K562 (cell line): ENCODE results near the gene KCNJ5. TPM values are rescaled to one million over a fixed set of nuclear protein-coding genes. Genes with fewer than 3 reads are reported as not detected.

Experiments
- ATAC-seq: fragments of 200-7000 bp; cut with Tn5 transposase; 3 replicates; pipeline ENCODE4 v1.9.1; 2020; ENCODE audit warnings: moderate library complexity
- BruUV-seq: library from RNA; stranded (reverse); fragments of 400-500 nt; replicated peaks from 2 replicates; lab custom pipeline; 2021; lab: Mats Ljungman, UMichigan
- CTCF ChIA-PET: fragments of 300-600 bp; formaldehyde crosslinking; extraction: SDS; loops from one replicate; lab custom pipeline; 2021; ENCODE audit warnings: low intra/inter-chr PET ratio; lab: Yijun Ruan, JAX
- POLR2A ChIA-PET: fragments of 300-600, 350-650 bp; sonication (Branson Sonifier 250); formaldehyde crosslinking; extraction: SDS; loops from one replicate; lab custom pipeline; 2021; ENCODE audit warnings: antibody characterized with exemption, inconsistent platforms; lab: Yijun Ruan, JAX
- DNase-seq, 4 experiments: peaks; one replicate each; pipeline versions ENCODE4 v3.0.0 to v3.0.0-alpha.2; 2011 to 2018; ENCODE audit warnings: low spot score in 3 of 4, mixed read lengths in 3 of 4; ENCODE audit errors: extremely low read depth in 1 of 4
- FAIRE-seq: peaks from 2 replicates; lab custom pipeline; 2011; peaks lifted over from hg19 to GRCh38; lab: Jason Lieb, UNC
- H2AFZ ChIP-seq: 2 replicates; pipeline ENCODE4 v1.6.0; 2011; ENCODE audit warnings: low read depth, low read length, control low read depth, inconsistent platforms
- H3K27ac ChIP-seq: fragments of 200-600 bp; 3 replicates; pipeline ENCODE4 v1.8.0; 2011; ENCODE audit warnings: low read depth, mild to moderate bottlenecking, control low read depth, inconsistent platforms, low read length, moderate library complexity, mixed read lengths; ENCODE audit errors: extremely low read depth
- H3K27me3 ChIP-seq, 2 experiments: fragments of 300-600 bp in 1 of 2; 2 replicates in 1 of 2; 3 replicates in 1 of 2; pipeline versions ENCODE4 v1.6.0 to v1.8.0; 2011; ENCODE audit warnings: inconsistent platforms in 2 of 2, low read length in 2 of 2, mild to moderate bottlenecking in 1 of 2, mixed read lengths in 1 of 2, moderate library complexity in 1 of 2; ENCODE audit not compliant: control insufficient read depth in 2 of 2, insufficient read depth in 2 of 2
- H3K36me3 ChIP-seq: fragments of 300-600 bp; 3 replicates; pipeline ENCODE4 v1.8.0; 2011; ENCODE audit warnings: mild to moderate bottlenecking, low read length, inconsistent platforms; ENCODE audit not compliant: control insufficient read depth, insufficient read depth
- H3K4me1 ChIP-seq, 2 experiments: fragments of 200-600 bp in 1 of 2; replicated peaks in 1 of 2; 2 replicates in 1 of 2; 3 replicates in 1 of 2; pipeline versions ENCODE4 v1.5.1 to v1.8.0; 2011; ENCODE audit warnings: inconsistent platforms in 2 of 2, low read length in 2 of 2, mild to moderate bottlenecking in 1 of 2, mixed read lengths in 1 of 2, moderate library complexity in 1 of 2; ENCODE audit not compliant: control insufficient read depth in 2 of 2, insufficient read depth in 2 of 2
- H3K4me2 ChIP-seq: 2 replicates; pipeline ENCODE4 v1.6.1; 2011; ENCODE audit warnings: low read length, control low read depth, inconsistent platforms, mixed read lengths; ENCODE audit not compliant: insufficient read depth
- H3K4me3 ChIP-seq: fragments of 200-600 bp; sonication (generic), shearing (Covaris generic); 2 replicates; pipeline ENCODE4 v1.5.1; 2016; ENCODE audit warnings: control low read depth, inconsistent platforms
- H3K79me2 ChIP-seq: fragments of 200-600 bp; 3 replicates; pipeline ENCODE4 v1.8.0; 2011; ENCODE audit warnings: low read length, inconsistent platforms; ENCODE audit not compliant: control insufficient read depth, insufficient read depth
- H3K9ac ChIP-seq, 2 experiments: 2 replicates each; pipeline versions ENCODE4 v1.6.0 to v1.6.1; 2011; ENCODE audit warnings: low read depth in 2 of 2, low read length in 2 of 2, control low read depth in 1 of 2, inconsistent platforms in 1 of 2, mild to moderate bottlenecking in 1 of 2, mixed read lengths in 1 of 2; ENCODE audit not compliant: insufficient read depth in 1 of 2
- H3K9me1 ChIP-seq: one replicate; pipeline ENCODE4 v1.6.0; 2011; ENCODE audit warnings: inconsistent platforms, mild to moderate bottlenecking, low read length, moderate library complexity; ENCODE audit not compliant: control insufficient read depth, insufficient read depth
- H3K9me3 ChIP-seq: replicated peaks from 2 replicates; pipeline ENCODE4 v1.5.1; 2011; ENCODE audit warnings: low read depth, low read length, inconsistent platforms; ENCODE audit not compliant: control insufficient read depth, insufficient read depth
- H4K20me1 ChIP-seq: replicated peaks from 2 replicates; pipeline ENCODE4 v1.6.1; 2011; ENCODE audit warnings: low read length, inconsistent platforms, mixed read lengths; ENCODE audit not compliant: control insufficient read depth, insufficient read depth
- ARHGAP35 ChIP-seq: fragments of 450-650 bp; IDR thresholded peaks from 2 replicates; pipeline ENCODE4 v1.6.1; 2018; ENCODE audit not compliant: partially characterized antibody
- ELF1 ChIP-seq: fragments of 200-800 bp; sonication (Bioruptor generic); IDR thresholded peaks from 2 replicates; pipeline ENCODE4 v1.6.1; 2016; ENCODE audit warnings: missing genetic modification characterization, missing compliant biosample characterization
- PHTF2 ChIP-seq: fragments of 250-450 bp; sonication (Bioruptor Pico); IDR thresholded peaks from 2 replicates; pipeline ENCODE4 v1.5.0; 2021; ENCODE audit warnings: mild to moderate bottlenecking
- PTBP1 ChIP-seq: fragments of 200-400 bp; formaldehyde crosslinking; IDR thresholded peaks from 2 replicates; pipeline ENCODE4 v1.6.1; 2017; ENCODE audit warnings: low read depth, low read length
- TCFL5 ChIP-seq: fragments of 250-450 bp; sonication (Bioruptor Pico); conservative IDR thresholded peaks from 2 replicates; pipeline ENCODE4 v1.6.1; 2021; ENCODE audit warnings: mild to moderate bottlenecking, moderate library complexity, matching md5 sums
- ZC3H4 ChIP-seq: sonication (generic); formaldehyde crosslinking; IDR thresholded peaks from 2 replicates; pipeline ENCODE4 v1.9.0; 2021; ENCODE audit warnings: missing genetic modification reagents, borderline replicate concordance
- WGBS: fragments of 100-300 bp; shearing (Covaris generic); methylation state at CpG from one replicate; pipeline ENCODE4 v1.1.6; 2016; ENCODE audit warnings: low coverage, mixed read lengths; ENCODE audit not compliant: insufficient coverage; ENCODE audit errors: missing lambda C conversion rate; 5-methylcytosine and 5-hydroxymethylcytosine counted together
- in situ Hi-C: fragments of 300-500 bp; cut with MboI; formaldehyde crosslinking; loops from 4 replicates; pipeline ENCODE4 v1.15.0; 2018; ENCODE audit warnings: inconsistent platforms, mixed read lengths
- intact Hi-C: fragments of 100-400 bp; cut with micrococcal nuclease; formaldehyde crosslinking; loops from 2 replicates; pipeline ENCODE4 v1.14.2; 2022
- polyA plus RNA-seq, 8 experiments: library from polyadenylated mRNA; depleted of rRNA in 4 of 8; stranded (reverse) in 5 of 8; unstranded in 3 of 8; fragments of >200 nt; fragmentation: Nextera tagmentation in 2 of 8; fragmentation: Illumina TruSeq in 1 of 8; extraction: Ambion mirVana in 2 of 8; extraction: Trizol in 1 of 8; gene quantifications; 2 replicates each; pipeline versions ENCODE4 v1.2.1 to v1.2.3, GENCODE V29; 2011 to 2014; ENCODE audit warnings: inconsistent platforms in 1 of 8, missing spikeins in 1 of 8
- total RNA-seq, 7 experiments: library from RNA; depleted of rRNA in 6 of 7; stranded (reverse); fragments of >200 nt in 6 of 7; fragmentation: Illumina TruSeq in 2 of 7; extraction: Trizol in 2 of 7; gene quantifications; 2 replicates each; pipeline versions ENCODE4 v1.2.1 to v1.2.3, GENCODE V29; 2011 to 2021; ENCODE audit warnings: low replicate concordance in 1 of 7
- TF ChIP-seq, protein P1 (sequence below), 2 experiments: fragments of 450-650 bp; IDR thresholded peaks; 2 replicates each; pipeline ENCODE4 v1.6.1; 2016; ENCODE audit warnings: mild to moderate bottlenecking in 2 of 2, borderline replicate concordance in 1 of 2, low read depth in 1 of 2, moderate library complexity in 1 of 2

KCNJ5 gene
- total and polyA plus RNA-seq, 9 of the 15 experiments (the other 6 are each of a cell fraction or from before 2014, with no cell fraction given), result 0.04 TPM; not detected in 8

DNA sequence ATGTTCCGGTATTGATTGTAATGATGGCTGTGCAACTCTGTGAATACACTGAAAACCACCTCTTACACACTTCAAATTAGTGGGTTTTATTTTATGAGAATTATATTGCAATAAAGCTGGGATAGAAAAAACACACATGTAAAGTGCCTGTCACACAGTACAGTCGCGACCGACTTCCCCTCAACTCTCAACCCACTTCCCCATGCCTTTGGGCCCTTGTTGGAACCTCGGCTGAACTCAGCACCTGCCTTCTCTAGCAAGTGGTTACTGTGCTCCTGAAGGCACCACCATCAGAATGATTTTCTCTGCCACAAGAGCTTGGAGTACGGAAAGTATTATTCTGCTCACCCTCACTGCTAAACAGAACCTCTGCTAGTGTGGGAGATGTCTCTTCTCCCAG is 37.6 kb upstream of the KCNJ5 start:
- TF ChIP-seq, protein P1, sequence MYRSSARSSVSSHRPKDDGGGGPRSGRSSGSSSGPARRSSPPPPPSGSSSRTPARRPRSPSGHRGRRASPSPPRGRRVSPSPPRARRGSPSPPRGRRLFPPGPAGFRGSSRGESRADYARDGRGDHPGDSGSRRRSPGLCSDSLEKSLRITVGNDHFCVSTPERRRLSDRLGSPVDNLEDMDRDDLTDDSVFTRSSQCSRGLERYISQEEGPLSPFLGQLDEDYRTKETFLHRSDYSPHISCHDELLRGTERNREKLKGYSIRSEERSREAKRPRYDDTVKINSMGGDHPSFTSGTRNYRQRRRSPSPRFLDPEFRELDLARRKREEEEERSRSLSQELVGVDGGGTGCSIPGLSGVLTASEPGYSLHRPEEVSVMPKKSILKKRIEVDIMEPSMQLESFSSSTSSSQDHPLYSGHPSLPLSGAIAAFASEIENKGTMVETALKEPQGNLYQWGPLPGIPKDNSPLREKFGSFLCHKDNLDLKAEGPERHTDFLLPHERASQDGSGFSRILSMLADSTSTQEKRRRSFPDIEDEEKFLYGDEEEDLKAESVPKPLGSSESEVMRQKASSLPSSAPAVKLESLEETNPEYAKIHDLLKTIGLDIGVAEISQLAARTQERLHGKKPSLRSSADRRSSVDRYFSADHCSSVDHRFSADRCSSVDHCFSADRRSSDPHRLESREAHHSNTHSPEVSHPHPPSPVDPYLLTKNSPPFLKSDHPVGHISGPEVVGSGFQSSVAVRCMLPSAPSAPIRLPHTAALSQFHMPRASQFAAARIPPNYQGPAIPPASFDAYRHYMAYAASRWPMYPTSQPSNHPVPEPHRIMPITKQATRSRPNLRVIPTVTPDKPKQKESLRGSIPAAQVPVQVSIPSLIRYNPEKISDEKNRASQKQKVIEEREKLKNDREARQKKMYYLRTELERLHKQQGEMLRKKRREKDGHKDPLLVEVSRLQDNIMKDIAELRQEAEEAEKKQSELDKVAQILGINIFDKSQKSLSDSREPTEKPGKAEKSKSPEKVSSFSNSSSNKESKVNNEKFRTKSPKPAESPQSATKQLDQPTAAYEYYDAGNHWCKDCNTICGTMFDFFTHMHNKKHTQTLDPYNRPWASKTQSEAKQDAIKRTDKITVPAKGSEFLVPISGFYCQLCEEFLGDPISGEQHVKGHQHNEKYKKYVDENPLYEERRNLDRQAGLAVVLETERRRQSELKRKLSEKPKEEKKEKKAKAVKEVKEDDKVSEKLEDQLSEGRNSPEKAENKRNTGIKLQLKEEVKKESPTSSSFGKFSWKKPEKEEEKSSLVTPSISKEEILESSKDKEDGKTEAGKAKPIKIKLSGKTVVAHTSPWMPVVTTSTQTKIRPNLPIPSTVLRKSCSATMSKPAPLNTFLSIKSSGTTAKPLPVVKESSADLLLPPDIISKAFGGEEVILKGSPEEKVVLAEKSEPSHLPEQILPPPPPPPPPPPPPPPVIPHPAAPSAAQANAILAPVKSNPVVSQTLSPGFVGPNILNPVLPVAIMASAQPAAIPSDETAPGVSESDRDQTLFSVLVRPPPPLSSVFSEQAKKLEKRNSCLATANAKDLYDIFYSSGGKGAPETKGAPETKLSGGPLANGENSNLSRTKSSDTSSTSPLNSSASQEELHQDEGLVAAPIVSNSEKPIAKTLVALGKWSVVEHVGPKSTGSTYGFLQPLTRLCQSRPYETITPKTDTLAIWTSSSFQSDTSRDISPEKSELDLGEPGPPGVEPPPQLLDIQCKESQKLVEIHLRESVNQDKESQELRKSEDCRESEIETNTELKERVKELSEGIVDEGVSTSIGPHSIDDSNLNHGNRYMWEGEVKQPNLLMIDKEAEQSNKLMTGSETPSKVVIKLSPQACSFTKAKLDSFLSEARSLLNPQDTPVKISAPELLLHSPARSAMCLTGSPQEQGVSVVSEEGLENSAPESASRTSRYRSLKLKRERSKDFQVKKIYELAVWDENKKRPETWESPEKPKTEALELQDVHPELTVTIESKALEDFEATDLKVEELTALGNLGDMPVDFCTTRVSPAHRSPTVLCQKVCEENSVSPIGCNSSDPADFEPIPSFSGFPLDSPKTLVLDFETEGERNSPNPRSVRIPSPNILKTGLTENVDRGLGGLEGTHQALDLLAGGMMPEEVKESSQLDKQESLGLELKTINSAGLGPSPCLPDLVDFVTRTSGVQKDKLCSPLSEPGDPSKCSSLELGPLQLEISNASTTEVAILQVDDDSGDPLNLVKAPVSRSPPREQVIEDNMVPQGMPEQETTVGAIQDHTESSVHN (IDR thresholded peaks at IDR 0.05; ENCODE audit: borderline replicate concordance in 1 of 2, low read depth in 1 of 2), result no peak
- TF ChIP-seq PTBP1, result no peak
- TF ChIP-seq ELF1 (tag), result no peak
- no peak for TF ChIP-seq PHTF2 (CRISPR knock-in tag)
- no peak for TF ChIP-seq TCFL5 (CRISPR knock-in tag)
- no peak for TF ChIP-seq ZC3H4 (CRISPR knock-in tag)
- TF ChIP-seq ARHGAP35, result no peak
- H3K79me2 ChIP-seq, result no peaks in the 10 kb centered on the region
- H3K4me1 ChIP-seq, result no peaks in the 10 kb centered on the region
- no peak for DNase-seq
- H4K20me1 ChIP-seq, result no peaks in the 10 kb centered on the region
- ChIA-PET CTCF (no interaction called here), POLR2A (no interaction called here)
- no peak overlapping the region for H3K4me2 ChIP-seq
- H3K27me3 ChIP-seq, result no peaks in the 10 kb centered on the region
- ATAC-seq, result no peak
- H3K36me3 ChIP-seq, result no peaks in the 10 kb centered on the region
- 0% methylated on average over 6 of the region's 6 CpGs for WGBS
- H3K4me3 ChIP-seq, result no peak overlapping the region
- no peak overlapping the region for H2AFZ ChIP-seq
- H3K27ac ChIP-seq, result no peak overlapping the region
- in situ Hi-C loops, result no loop called here
- H3K9ac ChIP-seq, result no peak overlapping the region
- no peaks in the 10 kb centered on the region for H3K9me3 ChIP-seq
- BruUV-seq, result no TSS peak
- no peaks in the 10 kb centered on the region for H3K9me1 ChIP-seq
- FAIRE-seq, result no peak
- intact Hi-C loops, result no loop called here
